HPDE6-E6E7 (cell line): Measurements from ENCODE around the gene BCAS1.
"Not testable (repeated sequence)": the region's sequence is repeated elsewhere in the genome, so short reads cannot be mapped to it uniquely, and the experiment has no call there.

Experiments used
- DNase-seq: peaks from one replicate; pipeline ENCODE4 v3.0.0; 2011; ENCODE audit warnings: missing footprints; ENCODE audit errors: extremely low spot score

BCAS1 gene

DNA sequence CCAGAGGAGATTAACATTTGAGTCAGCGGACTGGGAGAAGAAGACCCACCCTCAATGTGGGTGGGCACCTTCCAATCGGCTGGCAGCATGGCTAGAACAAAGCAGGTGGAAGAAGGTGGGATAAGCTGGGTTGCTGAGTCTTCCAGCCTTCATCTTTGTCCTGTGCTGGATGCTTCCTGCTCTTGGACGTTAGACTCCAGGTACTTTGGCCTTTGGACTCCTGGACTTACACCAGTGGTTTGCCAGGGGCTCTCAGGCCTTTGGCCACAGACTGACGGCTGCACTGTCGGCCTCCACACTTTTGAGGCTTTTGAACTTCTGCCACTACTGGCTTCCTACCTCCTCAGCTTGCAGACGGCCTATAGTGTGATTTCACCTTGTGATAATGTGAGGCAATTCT lies 50.8 kb downstream of the BCAS1 start:
- DNase-seq: no peak

DNA sequence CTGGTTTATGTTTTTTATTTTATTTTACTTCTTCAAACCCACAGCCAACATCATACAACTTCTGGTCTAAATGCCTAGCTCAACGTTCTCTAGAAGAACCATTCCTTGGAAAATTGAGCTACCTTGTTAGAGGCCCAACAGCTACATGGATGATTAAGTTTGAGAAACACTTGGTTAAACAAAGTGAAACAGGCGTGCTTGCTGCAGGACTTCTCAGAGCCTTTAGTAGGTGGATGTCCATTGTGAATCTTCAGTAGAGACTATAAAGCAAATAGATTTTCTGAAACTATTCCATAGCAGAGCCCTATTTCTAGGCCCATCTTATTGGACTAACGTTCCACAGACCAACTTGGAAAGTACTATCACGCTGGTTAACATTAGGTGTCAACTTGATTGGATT lies 51.3 kb downstream of the BCAS1 start:
- DNase-seq: no peak

GRCh38 chr20:54017846-54018245 lies 52.5 kb downstream of the BCAS1 start:
- no peak for DNase-seq

DNA sequence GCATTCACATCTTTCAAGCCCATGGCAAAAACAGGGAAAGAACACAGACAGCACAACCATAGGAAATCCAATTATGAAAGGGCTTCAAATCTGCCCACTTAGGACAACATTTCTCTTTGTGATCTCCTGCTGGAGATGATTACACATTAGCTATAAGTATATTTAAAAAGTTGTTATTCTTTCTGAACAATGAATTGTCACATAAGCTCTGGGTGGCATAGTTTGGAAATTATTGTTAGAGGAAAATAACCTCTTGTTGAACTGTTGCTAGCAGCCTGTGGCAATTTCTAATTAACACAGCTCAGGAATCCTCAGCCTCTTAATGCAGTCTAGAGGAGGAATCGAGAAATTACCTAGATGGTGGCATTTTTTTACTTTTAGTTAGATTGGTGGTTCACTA lies 54.9 kb downstream of the BCAS1 start:
- DNase-seq: no peak

- DNase-seq: no peak
Measured at GRCh38 chr20:54014293-54014926, 56.0 kb downstream of the BCAS1 start.

DNA sequence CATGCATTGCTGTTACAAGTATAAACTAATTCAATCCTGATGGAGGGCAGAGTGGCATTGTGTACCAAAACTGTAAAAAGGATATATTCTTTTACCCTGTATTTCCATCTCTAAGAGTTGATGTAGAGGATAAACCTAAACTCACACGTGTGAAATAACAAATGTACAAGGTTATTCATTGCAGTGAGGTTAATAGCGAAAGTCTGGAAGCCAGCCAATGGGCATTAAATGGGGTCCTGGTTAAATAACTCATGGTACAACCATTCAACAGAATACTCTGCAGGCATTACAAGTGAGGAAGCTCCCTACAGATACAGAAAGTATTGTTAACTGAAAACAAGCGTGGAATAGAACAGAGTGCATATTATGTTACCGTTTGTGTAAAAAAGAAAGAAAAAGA lies 56.9 kb downstream of the BCAS1 start:
- DNase-seq: no peak

DNA sequence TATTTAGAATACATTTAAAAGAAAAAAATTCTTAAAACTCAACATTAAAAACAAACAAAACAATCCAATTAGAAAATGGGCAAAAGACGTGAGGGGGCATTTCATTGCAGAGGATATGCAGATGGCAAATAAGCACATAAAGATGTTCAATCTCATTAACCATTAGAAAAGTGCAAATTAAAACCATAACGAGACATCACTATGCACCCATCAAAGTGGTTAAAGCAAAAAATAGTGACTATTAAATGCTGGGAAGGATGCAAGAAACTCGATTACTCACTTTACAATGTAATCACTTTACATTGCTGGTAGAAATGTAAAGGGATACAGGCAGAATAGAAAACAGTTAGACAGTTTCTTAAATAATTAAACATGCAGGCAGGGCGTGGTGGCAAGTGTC lies 59.0 kb downstream of the BCAS1 start:
- DNase-seq: no peak

- not testable (repeated sequence) for DNase-seq
Measured at GRCh38 chr20:54006216-54006615, 64.2 kb downstream of the BCAS1 start.

DNA sequence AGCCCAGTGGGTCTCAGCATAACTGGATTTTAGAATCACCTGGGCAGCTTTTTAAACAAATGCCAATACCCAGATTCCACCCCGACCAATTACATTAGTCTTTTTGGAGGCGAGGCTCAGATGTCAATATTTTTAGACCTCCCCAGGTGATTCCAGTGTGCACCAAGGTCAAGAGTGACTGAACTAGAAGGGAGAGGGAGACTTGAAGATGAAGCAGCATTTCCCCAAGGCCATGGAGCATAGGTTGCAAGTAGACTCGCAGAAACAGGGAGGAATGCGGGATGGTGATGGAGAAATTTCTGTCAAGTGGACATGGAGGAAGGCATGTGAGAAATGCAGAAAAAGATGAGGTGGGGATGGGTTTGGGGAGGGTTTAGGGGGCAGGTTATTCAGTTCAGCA lies 64.9 kb downstream of the BCAS1 start:
- DNase-seq: no peak

GRCh38 chr20:54004445-54004844 lies 65.9 kb downstream of the BCAS1 start:
- DNase-seq: no peak

GRCh38 chr20:54002741-54003140 lies 67.7 kb downstream of the BCAS1 start:
- DNase-seq: no peak

DNA sequence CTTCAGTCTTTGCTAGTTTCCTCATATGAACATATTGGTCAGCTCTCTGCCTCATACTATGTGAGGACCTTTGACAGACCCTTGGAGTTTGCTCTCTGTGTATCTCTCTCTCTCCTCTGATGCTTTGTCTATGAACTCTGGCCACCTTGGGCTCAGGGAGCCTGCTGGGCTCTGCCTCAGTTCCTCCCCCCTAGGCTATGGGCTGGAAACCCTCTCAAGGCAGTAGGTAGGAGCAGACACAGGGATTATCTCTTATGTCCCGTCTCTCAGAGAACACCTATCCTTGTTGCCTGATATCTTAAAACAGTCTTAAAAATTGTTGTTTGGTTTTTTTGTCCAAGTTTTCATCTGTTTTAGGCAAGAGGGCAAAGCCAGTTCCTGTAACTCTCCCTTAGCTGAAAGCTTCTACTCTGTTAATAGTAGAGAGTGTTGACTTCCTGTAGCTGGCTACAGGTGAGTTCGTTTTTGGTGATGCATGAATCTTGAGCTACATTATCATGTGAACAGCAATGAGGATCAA lies 68.3 kb downstream of the BCAS1 start:
- DNase-seq: no peak

DNA sequence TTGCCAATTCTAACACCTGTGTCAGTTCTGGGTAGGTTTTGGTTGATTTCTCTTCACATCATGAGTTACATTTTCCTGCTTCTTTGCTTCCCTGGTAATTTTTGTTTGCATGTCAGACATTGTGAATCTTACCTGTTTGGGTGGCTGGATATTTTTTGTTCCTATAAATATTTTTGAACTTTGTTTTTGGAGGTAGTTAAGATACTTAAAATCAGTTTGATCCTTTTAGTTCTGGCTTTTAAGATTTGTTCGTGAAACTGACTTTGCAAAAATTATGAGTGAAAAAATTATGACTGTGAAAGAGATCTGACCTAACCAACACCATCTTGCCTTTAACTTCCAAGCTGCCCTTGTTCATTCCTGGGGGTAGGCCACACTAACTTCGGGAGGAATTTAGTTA lies 69.5 kb downstream of the BCAS1 start:
- no peak for DNase-seq

DNA sequence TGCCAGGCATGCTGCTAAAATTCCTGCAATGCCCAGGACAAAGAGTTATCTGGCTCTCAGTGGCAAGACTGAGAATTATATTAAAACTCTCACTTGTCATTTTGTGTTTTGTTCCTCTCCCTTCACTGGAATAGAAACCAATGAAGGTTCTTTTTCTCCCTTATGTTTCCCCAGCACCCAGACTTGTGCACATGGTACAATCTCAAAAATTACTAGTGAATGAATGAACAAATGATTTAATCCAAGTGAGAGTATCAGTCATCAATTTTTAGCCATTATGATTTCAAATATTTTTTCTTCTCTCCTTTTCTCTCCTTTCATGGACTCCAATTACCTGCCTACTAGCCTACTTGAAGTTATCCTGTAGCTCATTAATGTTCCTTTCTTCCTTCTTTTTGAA lies 70.1 kb downstream of the BCAS1 start:
- DNase-seq: no peak

DNA sequence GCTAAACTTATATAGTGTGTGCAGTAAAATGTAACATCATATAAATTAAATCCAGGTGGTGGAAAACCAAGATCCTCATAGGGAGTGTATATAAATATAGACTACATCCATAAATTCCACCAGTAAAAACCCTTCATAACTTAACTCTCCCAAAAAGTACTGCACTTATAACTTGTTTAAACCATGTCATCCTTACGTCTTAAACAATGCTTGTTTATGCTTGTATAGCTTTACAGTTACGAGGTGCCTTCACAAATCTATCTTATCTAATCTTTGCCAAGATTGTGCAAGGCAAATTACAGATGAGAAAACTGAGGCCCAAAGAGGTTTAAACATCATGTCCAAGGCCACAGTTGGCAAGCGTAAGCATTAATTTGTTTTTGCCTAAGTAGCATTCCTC lies 71.3 kb downstream of the BCAS1 start:
- no peak for DNase-seq

DNA sequence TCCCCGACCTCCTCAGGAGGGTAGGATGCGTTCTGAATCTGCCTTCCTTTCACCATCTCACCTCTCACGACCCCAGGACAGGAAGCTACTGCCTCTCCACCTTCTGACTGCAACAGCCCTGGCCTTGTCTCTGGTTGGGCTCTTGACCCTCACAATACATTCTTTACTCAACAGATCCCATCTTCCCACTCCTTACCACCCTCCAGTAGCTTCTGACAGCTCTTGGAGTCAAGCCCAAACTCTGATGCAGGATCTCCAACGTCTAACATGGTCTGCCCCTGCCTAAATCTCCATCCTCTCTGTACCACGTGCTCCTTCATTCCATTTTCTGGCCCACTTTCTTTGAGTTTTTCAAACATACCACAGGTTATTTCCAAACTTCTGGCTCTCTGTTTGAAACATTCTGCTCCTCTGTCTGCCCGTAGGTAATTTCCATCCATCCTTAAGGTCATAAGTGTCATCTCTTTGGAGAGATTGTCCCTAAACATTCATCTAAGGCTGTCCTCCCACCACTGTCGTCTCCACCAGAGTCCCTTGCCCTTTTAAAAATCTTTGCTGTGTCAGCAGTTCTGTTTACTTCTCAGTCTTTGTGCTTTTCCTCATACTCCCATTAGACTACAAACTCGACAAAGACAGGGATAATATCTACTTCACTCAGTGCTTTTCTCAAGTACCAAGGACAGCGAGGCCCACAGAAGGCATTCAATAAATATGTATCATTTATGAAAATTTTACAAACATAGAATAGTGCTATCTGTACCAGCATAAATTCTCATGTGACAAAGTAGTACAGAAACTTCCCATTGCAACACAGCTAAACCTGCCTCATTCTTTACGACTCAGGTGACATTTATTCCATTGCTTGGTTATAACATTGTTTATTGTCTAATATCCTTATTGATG lies 73.6 kb downstream of the BCAS1 start:
- DNase-seq: no peak

DNA sequence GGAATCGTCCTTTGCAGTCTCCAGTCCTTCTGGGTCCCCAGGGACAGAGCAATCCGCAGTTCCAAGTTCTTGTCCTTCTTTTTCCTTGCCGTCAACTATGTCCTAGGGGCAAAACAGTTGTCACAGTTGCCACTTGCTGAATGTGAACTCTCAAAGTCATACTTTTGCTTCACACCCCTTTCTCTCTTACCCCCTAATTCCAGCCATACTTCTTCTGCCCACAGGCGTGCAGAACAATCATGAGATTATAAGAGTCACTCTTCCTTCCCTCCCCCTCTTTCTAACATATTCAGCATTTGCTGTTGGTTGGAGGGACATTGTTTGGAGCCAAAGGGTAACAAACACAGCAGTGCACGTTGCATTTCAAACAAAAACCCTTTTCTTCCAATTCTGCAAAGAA lies 74.4 kb downstream of the BCAS1 start:
- no peak for DNase-seq

DNA sequence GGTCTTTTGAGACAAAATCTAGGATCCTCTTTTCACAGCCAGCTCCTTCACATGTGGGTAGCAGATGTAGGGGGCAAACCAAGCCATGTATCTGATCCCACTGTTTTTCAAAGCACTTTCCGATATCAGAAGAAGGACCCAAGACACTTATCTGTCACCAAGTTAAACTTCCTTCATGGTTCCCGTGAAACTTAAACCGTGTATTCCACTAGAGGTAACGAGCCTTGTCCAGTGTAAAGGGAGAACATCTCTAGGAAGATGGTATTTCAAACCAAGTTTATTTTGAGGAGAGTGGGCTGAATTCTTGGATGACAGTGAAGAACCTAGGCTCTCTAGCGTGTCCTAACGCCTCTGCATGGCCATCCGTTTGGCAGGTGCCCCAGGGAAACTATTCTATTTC lies 76.3 kb downstream of the BCAS1 start:
- DNase-seq: no peak

GRCh38 chr20:53993310-53993709 lies 77.1 kb downstream of the BCAS1 start:
- no peak for DNase-seq

GRCh38 chr20:53990768-53991450 lies 79.5 kb downstream of the BCAS1 start:
- no peak for DNase-seq

GRCh38 chr20:53990003-53990402 lies 80.4 kb downstream of the BCAS1 start:
- no peak for DNase-seq

DNA sequence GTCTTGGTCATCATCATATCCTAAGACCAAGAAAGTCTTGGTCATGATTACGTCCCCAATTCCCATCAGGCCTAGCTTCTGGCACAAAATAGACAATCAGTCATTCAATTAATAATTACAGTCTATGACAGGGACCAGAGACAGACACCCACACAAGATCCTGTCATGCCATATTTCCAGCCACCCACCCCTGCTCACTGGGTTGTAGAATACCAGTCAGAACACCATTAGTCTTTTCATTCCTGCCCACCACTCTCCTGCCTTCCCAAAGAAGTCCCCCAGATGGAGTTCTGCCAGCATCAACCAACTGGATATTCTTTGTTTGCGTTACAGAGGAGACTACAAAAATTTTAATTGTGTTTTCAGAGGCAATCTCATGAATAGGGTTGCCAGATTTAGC lies 81.0 kb downstream of the BCAS1 start:
- DNase-seq: no peak
